Measurements from ENCODE around the gene RNF166. TPM values are rescaled to one million over a fixed set of nuclear protein-coding genes. Genes with fewer than 3 reads are reported as not detected.
A peak's percentile ranks its signal among the peaks of the same experiment; 100 is the strongest.

The RNF166 gene
- total RNA-seq, 4 donors from 2014 or later = 22.9 to 32.5 (median 26.1) TPM

GRCh38 chr16:88665148-88665547 lies 41.1 kb downstream of the RNF166 start:
- in situ Hi-C loops (cut with MboI; ENCODE audit: low sequenced_read_pairs in 4 of 4) = no loop called here
- Histone ChIP-seq H3K36me3 (no peaks in the 10 kb centered on the region), H3K27ac (peak overlapping the region in 2 of 4 donors; percentile 6 to 53), H3K4me1 (peaks cover 15 to 28% of the 10 kb centered on the region in 2 donors), H3K9me3 (no peaks in the 10 kb centered on the region), H3K27me3 (no peaks in the 10 kb centered on the region), H3K4me3 (no peak overlapping the region)
- ATAC-seq (no peak), DNase-seq (no peak)
- TF ChIP-seq POLR2A (IDR thresholded peaks at IDR 0.05) (no peak), CTCF (IDR thresholded peaks at IDR 0.05 in 4 of 5, conservative IDR thresholded peaks at IDR 0.05 in 1 of 5) (no peak)
- intact Hi-C loops (cut with DNase I; ENCODE audit: low total_unique reads) = no loop called here

DNA sequence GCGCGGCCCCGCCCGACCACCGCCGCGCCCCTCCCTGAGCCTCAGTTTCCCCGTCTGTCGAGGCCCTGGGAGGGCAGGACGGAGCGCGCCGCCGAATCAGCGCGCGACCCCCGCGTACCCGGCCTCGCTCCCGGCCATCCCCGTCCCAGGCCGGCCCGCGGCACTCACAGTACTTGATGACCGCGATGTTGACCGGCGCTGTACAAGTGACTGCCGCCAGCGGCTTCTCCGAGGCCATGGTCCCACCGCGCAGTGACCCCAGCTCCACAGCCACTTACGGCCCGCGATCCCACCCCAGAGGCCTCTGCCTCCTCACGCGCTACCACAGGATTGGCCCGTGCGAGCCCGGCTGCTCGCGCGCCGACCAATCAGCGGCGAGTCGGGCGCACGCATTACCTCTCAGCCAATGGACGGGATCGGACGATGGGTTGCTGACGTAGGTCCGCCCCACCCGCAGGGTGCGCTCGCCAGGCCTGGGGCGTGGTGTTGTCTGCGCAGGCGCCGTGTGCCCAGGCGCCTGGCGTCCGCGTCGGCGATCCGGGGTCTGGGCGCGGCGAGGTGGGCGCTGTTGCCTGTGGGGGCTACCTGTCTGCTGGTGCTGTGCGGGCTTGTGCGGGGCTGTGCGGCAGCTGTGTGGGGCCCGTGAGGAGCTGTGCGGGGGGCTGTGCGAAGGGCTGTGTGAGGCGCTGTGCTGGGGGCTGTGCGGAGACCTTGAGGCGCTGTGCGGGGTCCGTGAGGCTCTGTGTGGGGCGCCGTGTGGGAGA lies 43.2 kb downstream of the RNF166 start, which contains the start of gene MVD:
Gene MVD (minus strand): TSS at position 249 of the 764 bp plus-strand sequence. CDS start 11 bp downstream, at position 238.
- H3K4me1 ChIP-seq = peaks cover 15 to 23% of the 10 kb centered on the region in 2 donors
- in situ Hi-C loops (cut with MboI; ENCODE audit: low sequenced_read_pairs in 4 of 4) (no loop called here), intact Hi-C loops (cut with DNase I; ENCODE audit: low total_unique reads) (loop anchor here (1.0 to 5.0 kb wide), 3 partner anchors 43 to 211 kb away; partner anchors contain the start of genes CTU2, RNF166, ZC3H18 and ZFPM1)
- peak within 1 kb of the TSS; percentile 86 to 90 (median 90) for H3K27ac ChIP-seq
- H3K9me3 ChIP-seq = no peaks in the 10 kb centered on the region
- no peaks in the 10 kb centered on the region for H3K27me3 ChIP-seq
- H3K36me3 ChIP-seq = no peaks in the 10 kb centered on the region
- TF ChIP-seq POLR2A (IDR thresholded peaks at IDR 0.05) = peak; percentile 90 to 92
- TF ChIP-seq CTCF (IDR thresholded peaks at IDR 0.05 in 4 of 5, conservative IDR thresholded peaks at IDR 0.05 in 1 of 5) = no peak
- peak; percentile 96 to 98 for ATAC-seq
- DNase-seq = peak; percentile 97
- H3K4me3 ChIP-seq = peak within 1 kb of the TSS; percentile 74 to 98 (median 82)

DNA sequence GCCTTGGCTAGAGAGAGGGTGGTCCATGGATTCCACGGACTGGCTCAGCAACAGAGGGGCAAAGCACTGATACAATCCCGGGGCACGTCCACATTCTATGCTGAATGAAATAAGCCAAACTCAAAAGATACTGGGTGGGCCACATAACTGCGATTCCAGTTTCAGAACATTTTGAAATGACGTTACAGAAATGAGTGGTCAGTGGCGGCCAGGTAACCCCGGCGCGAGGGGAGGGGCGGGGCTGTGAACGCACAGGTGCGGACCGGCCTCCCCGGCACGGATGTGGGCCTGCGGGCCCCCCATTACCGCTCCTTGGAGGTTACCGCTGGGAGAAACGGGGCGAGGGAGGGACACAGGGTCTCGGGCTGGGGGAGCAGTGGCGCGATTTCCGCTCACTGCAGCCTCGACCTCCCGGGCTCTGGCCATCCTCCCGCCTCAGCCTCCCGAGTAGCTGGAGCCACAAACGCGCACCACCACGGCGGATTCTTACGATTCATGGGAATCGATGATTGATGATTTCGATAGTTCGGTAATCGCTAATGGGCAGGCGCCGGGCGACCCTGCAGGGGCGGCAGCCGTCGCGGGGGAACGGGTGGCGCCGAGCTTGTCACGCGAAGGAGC lies 43.9 kb downstream of the RNF166 start:
- DNase-seq (no peak), ATAC-seq (no peak)
- H3K27ac ChIP-seq = peak overlapping the region; percentile 86 to 90 (median 90)
- no peaks in the 10 kb centered on the region for H3K9me3 ChIP-seq
- no peak for TF ChIP-seq CTCF (IDR thresholded peaks at IDR 0.05 in 4 of 5, conservative IDR thresholded peaks at IDR 0.05 in 1 of 5)
- no peaks in the 10 kb centered on the region for H3K27me3 ChIP-seq
- H3K36me3 ChIP-seq = no peaks in the 10 kb centered on the region
- peaks cover 15 to 23% of the 10 kb centered on the region in 2 donors for H3K4me1 ChIP-seq
- peak overlapping the region; percentile 74 to 98 (median 82) for H3K4me3 ChIP-seq
- intact Hi-C loops (cut with DNase I; ENCODE audit: low total_unique reads) (loop anchor here (5.0 kb wide), 2 partner anchors 90 to 210 kb away; partner anchors contain the start of genes ZC3H18 and ZFPM1), in situ Hi-C loops (cut with MboI; ENCODE audit: low sequenced_read_pairs in 4 of 4) (no loop called here)

GRCh38 chr16:88661468-88661867 lies 44.7 kb downstream of the RNF166 start:
- DNase-seq (no peak), ATAC-seq (no peak)
- TF ChIP-seq POLR2A (IDR thresholded peaks at IDR 0.05) (no peak), CTCF (IDR thresholded peaks at IDR 0.05 in 4 of 5, conservative IDR thresholded peaks at IDR 0.05 in 1 of 5) (no peak)
- Histone ChIP-seq H3K9me3 (no peaks in the 10 kb centered on the region), H3K36me3 (no peaks in the 10 kb centered on the region), H3K4me3 (no peak overlapping the region), H3K27ac (no peak overlapping the region), H3K27me3 (no peaks in the 10 kb centered on the region), H3K4me1 (peaks cover 15 to 23% of the 10 kb centered on the region in 2 donors)
- intact Hi-C loops (cut with DNase I; ENCODE audit: low total_unique reads) (loop anchor here (5.0 kb wide), 2 partner anchors 89 to 209 kb away; partner anchors contain the start of genes ZC3H18 and ZFPM1), in situ Hi-C loops (cut with MboI; ENCODE audit: low sequenced_read_pairs in 4 of 4) (no loop called here)
